ENCODE results near the gene TNFSF11. TPM values are rescaled to one million over a fixed set of nuclear protein-coding genes. Genes with fewer than 3 reads are reported as not detected.
"Not testable (repeated sequence)": the region's sequence is repeated elsewhere in the genome, so short reads cannot be mapped to it uniquely, and the experiment has no call there.

The TNFSF11 gene
- total RNA-seq (2014; rRNA removed; shearing (Covaris generic)) = not detected in 2 replicates

- no peak for DNase-seq (ENCODE audit: low read depth)
Observed at GRCh38 chr13:42574011-42574410, at the start of gene TNFSF11. TNFSF11 (plus strand) TSS chr13:42574152; CDS start chr13:42574304, 152 bp downstream.

DNA sequence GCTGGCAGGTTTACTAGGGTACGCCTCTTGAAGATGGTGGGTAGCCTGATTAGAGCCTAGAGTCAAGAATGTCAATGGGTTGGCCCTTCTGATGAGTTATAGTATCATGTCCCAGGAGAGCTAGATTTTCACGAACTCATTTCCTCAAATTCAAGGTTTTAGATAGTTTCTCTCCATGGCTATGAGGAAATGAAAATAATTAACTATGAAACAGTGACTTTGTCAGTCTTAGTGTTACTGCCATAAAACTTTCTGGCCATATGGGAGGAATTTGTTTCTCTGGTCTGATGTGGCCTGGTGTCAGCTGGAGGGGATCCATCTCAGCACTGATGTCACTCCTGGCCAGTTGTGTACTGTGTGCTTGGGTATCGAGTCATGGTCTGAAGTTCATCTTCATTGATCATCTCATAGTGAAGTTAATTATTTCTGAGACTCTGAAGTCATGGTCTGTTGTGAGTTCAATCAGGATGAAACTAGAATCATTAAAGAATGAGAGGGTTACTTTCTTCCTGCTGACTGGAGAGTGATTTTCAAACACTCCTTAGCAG is 49.4 kb upstream of the TNFSF11 start:
- DNase-seq (ENCODE audit: low read depth) = no peak

DNA sequence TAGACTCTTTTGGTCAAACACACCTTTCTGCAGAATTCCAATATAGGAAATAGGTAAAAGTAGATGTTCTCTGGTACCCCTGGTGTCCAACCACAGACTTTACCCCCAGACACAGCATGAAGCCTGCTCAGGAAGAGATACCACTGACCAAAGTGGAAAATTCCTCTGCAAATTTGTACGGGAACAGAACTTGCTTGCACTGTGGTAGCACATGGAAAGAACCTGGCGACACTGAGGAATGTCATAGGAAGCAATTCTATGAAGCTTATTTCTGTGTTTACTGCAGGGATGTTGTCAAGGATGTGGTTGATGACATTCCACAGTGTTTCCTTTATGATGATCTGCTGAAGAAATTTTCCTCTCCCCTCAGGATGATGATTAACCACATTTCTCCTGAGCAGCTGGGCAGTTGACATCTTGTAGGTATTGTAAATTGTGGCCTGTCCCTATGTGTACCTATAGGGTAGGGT is 48.9 kb upstream of the TNFSF11 start:
- peak; percentile 8 for DNase-seq (ENCODE audit: low read depth)

GRCh38 chr13:42526276-42526675 is 47.7 kb upstream of the TNFSF11 start:
- DNase-seq (ENCODE audit: low read depth) = no peak

GRCh38 chr13:42526804-42527203 is 47.1 kb upstream of the TNFSF11 start:
- no peak for DNase-seq (ENCODE audit: low read depth)

DNA sequence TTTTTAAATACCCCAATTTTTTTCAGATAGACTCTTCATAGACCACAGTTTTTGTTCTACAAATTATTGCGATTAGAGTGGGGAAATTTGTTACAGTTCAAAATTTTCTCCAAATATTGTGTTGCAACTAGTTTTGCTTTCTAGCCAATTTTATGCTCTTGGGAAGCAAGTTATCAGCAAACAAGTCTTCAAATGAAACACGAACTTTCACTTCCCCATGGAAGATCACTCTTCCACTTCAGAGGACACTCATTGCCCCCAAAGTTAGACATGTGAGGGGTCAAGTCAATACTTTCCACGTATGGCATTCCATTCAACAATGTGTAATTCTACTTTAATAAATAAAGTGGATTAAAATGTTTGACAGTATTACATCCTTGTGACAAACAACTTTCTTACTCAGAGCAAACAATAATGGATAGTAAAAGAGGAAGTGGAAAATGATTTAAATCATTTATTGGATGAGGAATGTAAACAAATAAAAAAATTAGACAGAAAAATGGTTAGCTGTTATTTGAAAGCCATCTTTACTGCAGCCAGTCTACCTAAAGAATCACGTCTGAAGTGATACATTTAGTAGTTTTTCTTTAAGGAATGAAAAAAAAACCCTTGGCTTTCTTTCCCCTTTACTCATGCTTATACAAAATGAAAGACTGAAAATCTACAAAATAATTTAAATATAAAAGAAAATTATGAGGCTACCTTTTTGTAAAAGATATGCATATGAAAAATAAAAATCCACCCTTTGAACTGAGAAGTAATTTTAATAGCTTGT is 41.2 kb upstream of the TNFSF11 start:
- no peak for DNase-seq (ENCODE audit: low read depth)

- DNase-seq (ENCODE audit: low read depth) = no peak
Observed at GRCh38 chr13:42533336-42533591, 40.7 kb upstream of the TNFSF11 start.

DNA sequence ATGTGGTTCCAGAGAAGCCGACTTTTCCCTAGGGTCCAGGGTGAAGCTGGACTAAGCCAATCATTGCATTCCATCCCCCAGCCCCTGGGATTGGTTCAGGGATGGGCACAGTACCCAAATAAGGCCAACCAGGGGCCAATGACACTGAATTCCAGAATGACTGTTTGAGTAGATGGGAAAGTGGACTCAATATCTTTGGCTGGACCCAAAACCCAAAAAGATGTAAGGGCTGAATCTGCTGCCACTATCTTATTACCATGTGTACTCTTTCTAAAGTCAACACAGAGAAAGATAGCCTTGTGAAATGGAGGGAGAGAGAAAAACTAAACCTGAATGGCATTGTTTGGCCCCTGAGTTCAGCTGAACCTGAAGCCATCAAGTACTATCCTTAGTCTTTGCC is 39.2 kb upstream of the TNFSF11 start:
- DNase-seq (ENCODE audit: low read depth) = no peak

- no peak for DNase-seq (ENCODE audit: low read depth)
Observed at GRCh38 chr13:42538996-42539395, 35.0 kb upstream of the TNFSF11 start.

DNA sequence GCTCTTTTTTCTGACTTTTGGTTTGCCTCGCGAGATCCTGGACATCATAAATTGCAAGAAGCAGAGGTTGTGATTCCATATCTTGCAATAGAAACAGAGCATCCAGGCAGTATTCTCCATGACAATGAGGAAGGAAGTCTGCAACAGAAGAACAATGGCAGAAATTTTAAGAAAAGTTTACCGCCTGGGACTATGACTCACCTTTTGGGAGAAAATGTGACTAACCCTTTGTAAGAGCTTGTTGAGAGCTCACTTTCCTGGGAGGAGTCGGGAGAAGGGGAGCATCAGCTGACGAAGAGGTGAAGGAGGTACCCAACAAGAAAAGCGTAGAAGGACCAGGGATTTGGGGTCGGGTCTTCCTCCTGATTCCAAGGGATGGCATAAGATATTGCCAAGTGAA is 34.3 kb upstream of the TNFSF11 start:
- peak; percentile 13 for DNase-seq (ENCODE audit: low read depth)

DNA sequence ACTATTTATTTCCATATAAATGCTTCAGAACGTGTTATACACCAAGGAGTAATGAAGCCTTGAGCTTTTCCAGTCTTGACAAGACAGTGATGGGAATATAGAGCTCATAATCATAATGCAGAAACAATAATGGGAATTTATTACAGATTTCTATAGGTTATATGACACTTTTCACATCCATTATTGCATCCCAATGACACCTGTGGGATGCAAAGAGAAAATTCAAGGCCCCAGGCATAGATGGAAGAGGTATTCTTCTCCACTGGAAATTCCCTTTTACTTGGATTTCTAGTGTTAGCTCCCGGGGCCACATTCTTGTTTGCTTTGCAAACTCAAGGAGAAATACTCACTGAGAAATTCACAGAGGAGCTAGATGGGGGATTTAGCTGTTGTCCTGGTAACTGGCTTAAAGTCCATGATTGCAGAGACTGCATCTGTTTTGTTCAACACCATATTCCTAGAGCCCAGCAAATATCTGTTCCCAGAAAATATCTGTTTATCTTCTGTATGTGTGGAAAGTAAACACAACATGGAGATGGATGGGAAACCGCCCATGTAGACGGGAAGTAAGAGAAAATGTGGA is 30.6 kb upstream of the TNFSF11 start:
- DNase-seq (ENCODE audit: low read depth) = no peak

GRCh38 chr13:42544246-42544926 is 29.6 kb upstream of the TNFSF11 start:
- DNase-seq (ENCODE audit: low read depth) = no peak

DNA sequence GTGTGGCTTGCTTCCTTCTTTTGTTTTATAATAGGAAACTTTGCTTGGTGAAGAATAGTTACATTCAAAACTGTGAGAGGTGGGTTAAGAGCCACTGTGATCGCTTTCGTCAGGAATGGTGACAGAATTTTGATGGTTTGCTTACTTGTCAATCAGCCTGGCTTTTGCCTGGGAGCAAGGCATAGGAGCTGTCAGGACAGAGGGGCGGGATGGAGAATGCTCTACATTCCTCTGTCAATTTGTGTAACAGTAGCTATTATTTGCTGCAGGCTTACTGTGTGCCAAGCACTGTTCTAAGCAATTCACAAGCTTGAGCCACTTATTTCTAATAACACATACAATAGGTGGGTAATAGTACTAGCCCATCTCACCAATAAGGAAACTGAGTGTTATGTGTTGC is 28.1 kb upstream of the TNFSF11 start:
- DNase-seq (ENCODE audit: low read depth) = no peak

DNA sequence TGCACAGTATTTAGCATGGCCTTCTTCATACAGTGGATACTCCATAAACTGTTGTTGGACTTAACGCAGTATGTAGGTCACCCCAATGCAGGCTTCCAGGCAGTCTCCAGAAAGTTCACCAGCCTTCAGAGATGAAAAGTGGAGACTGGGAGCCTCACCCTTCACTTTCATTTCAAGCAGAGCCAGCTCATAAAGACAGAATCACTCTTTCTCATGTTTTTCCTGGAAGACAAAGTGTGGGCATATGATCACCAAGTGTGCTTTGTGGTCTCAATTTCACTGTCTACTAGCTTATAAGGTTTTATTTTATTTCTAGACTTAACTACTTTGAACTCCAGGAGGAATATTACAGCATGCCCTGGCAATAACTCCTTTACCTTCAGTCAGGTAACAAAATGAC is 26.3 kb upstream of the TNFSF11 start:
- no peak for DNase-seq (ENCODE audit: low read depth)

- no peak for DNase-seq (ENCODE audit: low read depth)
Observed at GRCh38 chr13:42548731-42549551, 25.0 kb upstream of the TNFSF11 start.

DNA sequence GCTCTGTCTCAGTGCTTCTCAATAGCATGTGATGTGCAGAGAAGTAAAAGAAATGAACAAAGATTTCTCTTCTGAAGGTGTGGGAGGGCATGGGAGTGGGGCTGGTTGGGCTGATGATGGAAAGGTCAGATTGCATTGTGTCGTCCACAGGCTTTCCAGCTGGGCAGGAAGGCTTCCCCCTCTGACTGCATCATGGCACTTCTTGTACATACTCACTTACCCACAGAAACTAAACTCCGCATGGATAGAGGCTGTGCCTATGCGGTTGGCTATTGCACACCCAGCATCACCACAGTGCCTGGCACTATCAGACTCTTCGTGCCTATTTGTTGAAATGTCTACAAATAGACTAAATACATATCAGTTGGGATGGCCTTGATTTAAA is 24.4 kb upstream of the TNFSF11 start:
- no peak for DNase-seq (ENCODE audit: low read depth)

DNA sequence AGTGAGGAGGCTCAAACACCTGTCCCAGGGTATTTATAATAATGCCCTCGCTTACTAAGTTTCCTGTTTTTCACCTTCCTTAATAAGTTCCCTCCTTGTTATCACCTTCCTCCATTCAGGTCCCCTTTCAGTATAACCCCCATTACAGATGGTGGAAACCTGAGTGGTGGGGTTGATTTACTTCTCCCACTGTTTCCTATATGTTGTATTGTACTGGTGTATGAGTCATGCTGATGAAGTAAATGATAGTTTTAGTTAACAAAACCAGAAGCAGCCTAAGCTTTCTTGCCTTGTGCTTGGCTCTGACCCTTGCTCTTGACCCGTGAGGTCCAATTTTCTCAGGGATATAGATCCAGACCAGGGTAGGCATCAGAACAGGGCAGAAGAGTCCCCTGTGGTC is 22.3 kb upstream of the TNFSF11 start:
- DNase-seq (ENCODE audit: low read depth) = no peak

- DNase-seq (ENCODE audit: low read depth) = no peak
Observed at GRCh38 chr13:42553098-42554046, 20.6 kb upstream of the TNFSF11 start.

DNA sequence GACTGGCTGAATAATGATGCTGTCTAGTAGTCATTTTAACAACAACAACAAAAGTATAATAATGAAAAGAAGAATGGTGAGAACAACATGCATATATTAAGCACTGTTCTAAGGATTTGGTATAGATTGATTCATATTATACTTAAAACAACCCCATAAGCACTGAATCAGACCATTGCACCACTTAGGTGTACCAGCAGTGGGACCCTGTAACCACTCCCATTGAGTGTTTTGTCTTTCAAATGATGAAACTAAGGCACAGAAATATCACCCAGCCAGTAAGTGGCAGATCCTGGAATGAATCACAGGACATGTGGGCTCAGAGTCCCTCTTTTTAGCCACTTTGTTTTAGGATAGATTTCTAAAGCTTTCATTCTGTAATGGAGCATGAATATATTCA is 14.9 kb upstream of the TNFSF11 start:
- DNase-seq (ENCODE audit: low read depth) = no peak

GRCh38 chr13:42559573-42560218 is 14.3 kb upstream of the TNFSF11 start:
- DNase-seq (ENCODE audit: low read depth) = not testable (repeated sequence)

Data from Daoy (cell line).